Measurements from ENCODE around the gene HIP1.

HIP1 gene

GRCh38 chr7:75702515-75702914 lies 36.2 kb downstream of the HIP1 start:
- Histone ChIP-seq H3K27ac (ENCODE audit: low read depth, low read length, poor library complexity, severe bottlenecking) (no peak overlapping the region), H3F3A (ENCODE audit: insufficient read depth, low read length) (no peaks in the 10 kb centered on the region), H2AFZ (ENCODE audit: low read length) (no peak overlapping the region), H4K20me1 (ENCODE audit: insufficient read depth, low read length) (no peaks in the 10 kb centered on the region), H3K4me3 (ENCODE audit: low read depth, low read length, poor library complexity, severe bottlenecking) (no peak overlapping the region), H3K4me2 (ENCODE audit: low read length) (no peak overlapping the region), H3K9me3 (ENCODE audit: low read length) (no peaks in the 10 kb centered on the region), H3K4me1 (ENCODE audit: insufficient read depth, low read length, severe bottlenecking) (no peaks in the 10 kb centered on the region), H3K36me3 (ENCODE audit: insufficient read depth, low read length) (no peaks in the 10 kb centered on the region), H3K27me3 (ENCODE audit: insufficient read depth, low read length) (no peaks in the 10 kb centered on the region), H3K79me2 (ENCODE audit: insufficient read depth, low read length) (no peaks in the 10 kb centered on the region), H3K9me2 (ENCODE audit: low read depth, low read length) (no peaks in the 10 kb centered on the region), H3K9ac (ENCODE audit: low read length) (no peak overlapping the region)
- TF ChIP-seq, protein P1, sequence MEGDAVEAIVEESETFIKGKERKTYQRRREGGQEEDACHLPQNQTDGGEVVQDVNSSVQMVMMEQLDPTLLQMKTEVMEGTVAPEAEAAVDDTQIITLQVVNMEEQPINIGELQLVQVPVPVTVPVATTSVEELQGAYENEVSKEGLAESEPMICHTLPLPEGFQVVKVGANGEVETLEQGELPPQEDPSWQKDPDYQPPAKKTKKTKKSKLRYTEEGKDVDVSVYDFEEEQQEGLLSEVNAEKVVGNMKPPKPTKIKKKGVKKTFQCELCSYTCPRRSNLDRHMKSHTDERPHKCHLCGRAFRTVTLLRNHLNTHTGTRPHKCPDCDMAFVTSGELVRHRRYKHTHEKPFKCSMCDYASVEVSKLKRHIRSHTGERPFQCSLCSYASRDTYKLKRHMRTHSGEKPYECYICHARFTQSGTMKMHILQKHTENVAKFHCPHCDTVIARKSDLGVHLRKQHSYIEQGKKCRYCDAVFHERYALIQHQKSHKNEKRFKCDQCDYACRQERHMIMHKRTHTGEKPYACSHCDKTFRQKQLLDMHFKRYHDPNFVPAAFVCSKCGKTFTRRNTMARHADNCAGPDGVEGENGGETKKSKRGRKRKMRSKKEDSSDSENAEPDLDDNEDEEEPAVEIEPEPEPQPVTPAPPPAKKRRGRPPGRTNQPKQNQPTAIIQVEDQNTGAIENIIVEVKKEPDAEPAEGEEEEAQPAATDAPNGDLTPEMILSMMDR (IDR thresholded peaks at IDR 0.05; ENCODE audit: low read length): no peak
- no peak for TF ChIP-seq EZH2 (IDR thresholded peaks at IDR 0.05; ENCODE audit: borderline replicate concordance, low read length)

GRCh38 chr7:75699993-75700392 lies 38.7 kb downstream of the HIP1 start:
- no peak overlapping the region for H3K9ac ChIP-seq (ENCODE audit: low read length)
- H2AFZ ChIP-seq (ENCODE audit: low read length): no peak overlapping the region
- no peaks in the 10 kb centered on the region; the same call in 1 of the 2 replicates for H3K27me3 ChIP-seq (ENCODE audit: insufficient read depth, low read length)
- no peaks in the 10 kb centered on the region for H3F3A ChIP-seq (ENCODE audit: insufficient read depth, low read length)
- no peak for TF ChIP-seq EZH2 (IDR thresholded peaks at IDR 0.05; ENCODE audit: borderline replicate concordance, low read length)
- TF ChIP-seq, protein P1 (IDR thresholded peaks at IDR 0.05; ENCODE audit: low read length): no peak
- H3K27ac ChIP-seq (ENCODE audit: low read depth, low read length, poor library complexity, severe bottlenecking): no peak overlapping the region
- no peaks in the 10 kb centered on the region for H3K36me3 ChIP-seq (ENCODE audit: insufficient read depth, low read length)
- no peaks in the 10 kb centered on the region for H3K4me1 ChIP-seq (ENCODE audit: insufficient read depth, low read length, severe bottlenecking)
- H3K9me3 ChIP-seq (ENCODE audit: low read length): no peaks in the 10 kb centered on the region
- no peak overlapping the region for H3K4me3 ChIP-seq (ENCODE audit: low read depth, low read length, poor library complexity, severe bottlenecking)
- no peaks in the 10 kb centered on the region for H3K79me2 ChIP-seq (ENCODE audit: insufficient read depth, low read length)
- H3K9me2 ChIP-seq (ENCODE audit: low read depth, low read length): no peaks in the 10 kb centered on the region
- H3K4me2 ChIP-seq (ENCODE audit: low read length): no peak overlapping the region
- no peaks in the 10 kb centered on the region for H4K20me1 ChIP-seq (ENCODE audit: insufficient read depth, low read length)

DNA sequence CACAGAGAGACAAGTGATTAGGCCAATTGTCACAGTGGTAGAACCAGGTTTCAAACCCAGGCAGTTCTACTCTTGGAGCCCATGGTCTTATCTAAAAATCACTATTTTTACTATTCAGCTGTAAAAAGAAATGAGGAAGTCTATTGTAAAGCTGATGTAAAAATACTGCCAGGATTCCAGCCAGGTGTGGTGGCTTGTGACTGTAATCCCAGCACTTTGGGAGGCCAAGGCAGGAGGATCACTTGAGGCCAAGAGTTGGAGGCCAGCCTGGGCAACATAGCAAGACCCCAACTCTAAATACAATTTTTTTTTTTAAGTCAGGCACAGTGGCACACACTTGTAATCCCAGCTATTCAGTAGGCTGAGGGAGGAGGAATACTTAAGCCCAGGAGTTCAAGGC lies 40.4 kb downstream of the HIP1 start:
- H3K4me2 ChIP-seq (ENCODE audit: low read length): no peak overlapping the region

More for the DNA sequence above, 40.4 kb downstream of the HIP1 start:
- TF ChIP-seq, protein P1 (IDR thresholded peaks at IDR 0.05; ENCODE audit: low read length): no peak
- no peak for TF ChIP-seq EZH2 (IDR thresholded peaks at IDR 0.05; ENCODE audit: borderline replicate concordance, low read length)
- Histone ChIP-seq H3K79me2 (ENCODE audit: insufficient read depth, low read length) (no peaks in the 10 kb centered on the region), H2AFZ (ENCODE audit: low read length) (no peak overlapping the region), H3K4me3 (ENCODE audit: low read depth, low read length, poor library complexity, severe bottlenecking) (no peak overlapping the region), H4K20me1 (ENCODE audit: insufficient read depth, low read length) (no peaks in the 10 kb centered on the region), H3F3A (ENCODE audit: insufficient read depth, low read length) (no peaks in the 10 kb centered on the region), H3K9me3 (ENCODE audit: low read length) (no peaks in the 10 kb centered on the region), H3K36me3 (ENCODE audit: insufficient read depth, low read length) (no peaks in the 10 kb centered on the region), H3K27me3 (ENCODE audit: insufficient read depth, low read length) (peaks cover under 1% of the 10 kb centered on the region; the same call in 1 of the 2 replicates), H3K9me2 (ENCODE audit: low read depth, low read length) (no peaks in the 10 kb centered on the region), H3K4me1 (ENCODE audit: insufficient read depth, low read length, severe bottlenecking) (no peaks in the 10 kb centered on the region), H3K9ac (ENCODE audit: low read length) (no peak overlapping the region), H3K27ac (ENCODE audit: low read depth, low read length, poor library complexity, severe bottlenecking) (no peak overlapping the region)
